NCI-H187 treated with DMSO at 0.1 percent for 48 hours (cell line): Measurements from ENCODE around the gene ING2.
A peak's percentile ranks its signal among the peaks of the same experiment; 100 is the strongest.
"Not testable (repeated sequence)": the region's sequence is repeated elsewhere in the genome, so short reads cannot be mapped to it uniquely, and the experiment has no call there.

Experiments
- DNase-seq: peaks from one replicate; lab custom pipeline; 2025; lab: John Stamatoyannopoulos, UW

ING2 gene, protein sequence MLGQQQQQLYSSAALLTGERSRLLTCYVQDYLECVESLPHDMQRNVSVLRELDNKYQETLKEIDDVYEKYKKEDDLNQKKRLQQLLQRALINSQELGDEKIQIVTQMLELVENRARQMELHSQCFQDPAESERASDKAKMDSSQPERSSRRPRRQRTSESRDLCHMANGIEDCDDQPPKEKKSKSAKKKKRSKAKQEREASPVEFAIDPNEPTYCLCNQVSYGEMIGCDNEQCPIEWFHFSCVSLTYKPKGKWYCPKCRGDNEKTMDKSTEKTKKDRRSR

DNA sequence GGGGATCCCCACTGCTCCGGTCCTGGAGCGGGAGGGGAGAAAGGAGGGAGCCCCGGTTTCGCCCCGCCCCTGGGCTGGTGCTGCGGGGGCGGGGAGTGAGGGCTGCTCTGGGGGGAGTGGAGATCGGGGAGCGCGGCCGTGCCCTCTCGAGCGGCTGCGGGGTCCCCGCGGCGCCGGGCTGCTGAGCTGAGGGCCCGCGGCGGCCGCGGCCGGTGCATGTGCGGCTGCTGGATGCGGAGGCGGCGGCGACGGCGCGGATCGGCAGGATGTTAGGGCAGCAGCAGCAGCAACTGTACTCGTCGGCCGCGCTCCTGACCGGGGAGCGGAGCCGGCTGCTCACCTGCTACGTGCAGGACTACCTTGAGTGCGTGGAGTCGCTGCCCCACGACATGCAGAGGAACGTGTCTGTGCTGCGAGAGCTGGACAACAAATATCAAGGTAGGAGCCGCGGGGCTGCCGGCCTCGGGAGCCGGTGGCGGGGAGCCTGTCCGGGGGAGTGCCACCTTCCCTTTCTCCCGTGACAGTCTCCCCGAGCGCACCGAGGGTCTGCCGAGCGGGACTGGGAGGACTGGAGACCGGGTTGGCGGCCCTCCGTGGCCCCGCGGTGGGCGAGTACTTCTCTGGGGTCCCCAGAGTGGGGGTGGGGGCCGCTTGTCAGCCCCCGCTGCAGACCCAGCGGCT is at the start of gene ING2:
ING2 (plus strand) TSS at position 129 of the 681 bp plus-strand sequence; CDS start at position 267, 138 bp downstream.
- no peak for DNase-seq

DNA sequence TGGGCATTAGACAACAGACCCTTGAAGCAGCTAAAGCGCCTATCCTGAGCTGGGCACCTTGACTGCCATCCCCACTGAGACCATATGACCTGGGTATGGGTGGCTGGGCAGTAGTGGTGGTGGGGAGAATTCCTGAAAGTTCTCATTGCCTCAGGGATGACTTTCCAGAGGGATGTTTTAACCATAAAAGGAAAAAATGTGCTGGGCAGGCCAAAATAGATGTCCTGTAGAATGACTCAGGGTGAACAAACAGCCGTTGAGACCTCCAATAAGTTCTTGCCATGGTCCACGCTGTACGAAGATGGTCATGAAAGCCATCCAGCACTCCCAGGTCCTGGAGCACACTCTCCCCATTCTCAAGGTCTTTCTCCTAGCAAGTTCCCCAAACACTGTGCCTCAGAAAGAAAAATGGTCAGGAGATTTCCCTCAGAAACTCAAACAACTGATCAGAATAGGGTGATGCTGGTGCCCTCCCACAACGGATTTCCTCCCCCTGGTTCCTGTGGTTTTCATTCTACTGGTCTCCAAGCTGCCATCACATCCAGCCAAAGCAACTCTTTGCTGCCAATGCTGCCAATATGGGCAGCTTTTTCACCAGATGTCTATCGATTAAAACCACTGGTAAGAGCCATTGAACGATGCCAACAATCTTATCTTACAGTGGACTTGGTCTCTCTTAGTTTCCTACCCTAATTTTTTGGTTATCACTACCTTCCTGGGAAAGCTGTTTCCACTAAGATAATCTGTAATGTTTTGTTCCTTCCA is 49.2 kb upstream of the ING2 start:
- DNase-seq = no peak

DNA sequence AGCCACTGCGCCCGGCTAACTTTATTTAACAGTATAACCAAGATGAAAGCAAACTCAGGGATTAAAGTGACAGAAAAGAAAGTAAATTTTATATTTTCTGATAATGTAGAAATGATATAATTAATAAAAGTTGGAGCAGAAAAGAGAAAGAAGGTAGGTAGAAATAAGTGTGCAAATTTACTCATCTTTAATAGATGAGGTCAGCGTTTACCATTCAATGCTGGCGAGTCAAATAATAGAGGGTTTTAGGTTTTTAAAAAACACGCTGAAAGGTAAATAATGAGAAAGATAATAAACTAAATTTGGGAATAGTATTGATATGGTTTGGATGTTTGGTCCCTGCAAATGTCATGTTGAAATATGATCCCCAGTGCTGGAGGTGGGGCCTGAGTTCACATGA is 46.9 kb upstream of the ING2 start:
- no peak for DNase-seq

DNA sequence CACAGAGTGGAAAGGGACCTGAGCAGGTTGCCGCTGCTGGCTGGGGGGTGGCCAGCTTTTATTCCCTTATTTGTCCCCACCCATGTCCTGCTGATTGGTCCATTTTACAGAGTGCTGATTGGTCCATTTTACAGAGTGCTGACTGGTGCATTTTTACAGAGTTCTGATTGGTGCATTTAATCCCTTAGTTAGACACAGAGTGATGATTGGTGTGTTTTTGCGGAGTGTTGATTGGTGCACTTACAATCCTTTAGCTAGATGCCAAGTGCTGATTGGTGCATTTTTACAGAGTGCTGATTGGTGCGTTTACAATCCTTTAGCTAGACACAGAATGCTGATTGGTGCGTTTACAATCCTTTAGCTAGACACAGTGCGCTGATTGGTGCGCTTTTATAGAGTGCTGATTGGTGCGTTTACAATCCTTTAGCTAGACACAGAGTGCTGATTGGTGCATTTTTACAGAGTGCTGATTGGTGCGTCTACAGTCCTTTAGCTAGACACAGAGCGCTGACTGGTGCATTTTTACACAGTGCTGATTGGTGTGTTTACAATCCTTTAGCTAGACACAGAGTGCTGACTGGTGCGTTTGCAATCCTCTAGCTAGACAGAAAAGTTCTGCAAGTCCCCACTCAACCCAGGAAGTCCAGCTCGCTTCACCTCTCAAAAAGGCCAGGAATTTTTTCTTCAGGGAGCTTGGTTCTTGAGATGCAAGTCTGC is 40.8 kb upstream of the ING2 start:
- DNase-seq = not testable (repeated sequence)

DNA sequence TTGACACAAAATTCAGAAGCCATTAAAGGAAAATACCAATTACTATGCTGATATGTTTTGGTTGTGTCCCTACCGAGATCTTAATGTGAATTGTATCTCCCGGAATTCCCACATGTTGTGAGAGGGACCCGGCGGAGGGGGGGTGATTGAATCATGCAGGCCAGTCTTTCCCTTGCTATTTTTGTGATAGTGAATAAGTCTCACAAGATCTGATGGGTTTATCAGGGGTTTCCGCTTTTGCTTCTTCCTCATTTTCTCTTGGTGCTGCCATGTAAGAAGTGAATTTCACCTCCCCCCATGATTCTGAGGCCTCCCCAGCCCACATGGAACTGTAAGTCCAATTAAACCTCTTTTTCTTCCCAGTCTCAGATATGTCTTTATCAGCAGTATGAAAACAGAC is 39.0 kb upstream of the ING2 start:
- not testable (repeated sequence) for DNase-seq

DNA sequence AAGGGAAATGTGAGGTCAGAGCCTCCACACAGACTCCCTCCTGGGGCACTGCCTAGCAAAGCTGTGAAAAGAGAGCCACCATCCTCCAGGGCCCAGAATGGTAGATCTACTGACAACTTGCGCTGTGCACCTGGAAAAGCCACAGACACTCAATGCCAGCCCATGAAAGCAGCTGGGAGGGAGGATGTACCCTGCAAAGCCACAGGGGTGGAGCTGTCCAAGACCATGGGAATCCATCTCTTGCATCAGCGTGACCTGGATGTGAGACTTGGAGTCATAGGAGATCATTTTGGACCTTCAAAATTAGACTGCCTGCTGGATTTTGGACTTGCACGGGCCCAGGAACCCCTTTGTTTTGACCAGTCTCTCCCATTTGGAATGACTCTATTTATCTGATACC is 37.6 kb upstream of the ING2 start:
- DNase-seq = no peak

DNA sequence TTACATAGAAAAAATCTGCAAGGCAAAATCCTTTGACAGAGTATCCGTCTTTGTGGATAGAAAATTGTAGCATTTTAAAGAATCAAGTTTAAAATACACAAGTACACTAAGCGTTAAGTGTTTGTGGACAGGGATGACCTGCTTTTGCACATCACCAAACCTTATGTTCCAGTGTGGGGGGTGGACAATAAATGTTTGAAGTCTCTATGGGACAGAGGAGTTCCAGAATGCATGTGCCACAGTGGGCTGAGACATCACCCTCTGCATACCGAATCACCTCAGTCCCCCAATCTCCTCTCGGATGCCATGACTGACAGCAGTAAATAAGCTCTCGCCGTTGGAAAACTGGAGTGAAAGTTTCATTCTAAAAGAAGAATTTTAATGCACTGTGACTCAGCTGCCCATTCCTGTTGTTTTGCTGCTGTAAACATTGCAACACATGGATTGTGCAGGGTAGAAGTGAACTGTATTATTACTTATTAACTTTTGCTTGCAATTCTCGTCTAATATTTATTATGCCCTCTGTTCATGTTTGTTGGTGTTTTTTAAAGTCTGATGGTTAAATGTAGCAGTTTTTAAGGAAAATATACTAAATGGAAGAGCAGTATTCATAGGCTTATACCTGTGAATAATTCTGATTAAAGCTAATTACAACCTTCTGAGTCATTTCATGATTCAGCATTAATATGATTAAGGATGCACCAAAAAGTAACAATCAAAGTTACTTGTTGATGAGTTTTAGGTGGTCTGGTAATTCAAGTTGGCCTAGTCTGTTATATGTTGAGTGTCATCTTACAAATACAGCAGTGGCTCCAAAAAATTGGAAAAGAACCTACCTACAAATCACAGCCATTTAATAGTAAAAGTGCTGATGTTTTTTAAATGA is 36.4 kb upstream of the ING2 start:
- no peak for DNase-seq

DNA sequence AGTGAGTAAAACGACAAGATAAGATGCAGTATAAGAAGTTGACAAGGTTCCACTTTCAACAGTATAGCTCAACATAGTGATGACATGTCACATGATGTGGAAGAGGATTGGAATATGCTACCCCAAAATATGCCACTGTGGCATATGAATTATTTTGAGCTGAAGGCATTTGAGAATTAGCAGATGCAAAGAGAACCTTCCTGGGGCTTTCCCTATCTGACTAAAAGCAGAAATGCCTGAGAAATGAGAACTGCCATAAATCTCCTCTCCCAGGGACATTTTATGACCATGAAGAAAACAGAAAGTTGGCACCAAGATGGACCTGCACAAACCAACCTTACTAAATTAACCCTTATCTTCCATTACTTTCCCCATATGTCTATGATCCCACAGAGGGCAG is 35.6 kb upstream of the ING2 start:
- no peak for DNase-seq

DNA sequence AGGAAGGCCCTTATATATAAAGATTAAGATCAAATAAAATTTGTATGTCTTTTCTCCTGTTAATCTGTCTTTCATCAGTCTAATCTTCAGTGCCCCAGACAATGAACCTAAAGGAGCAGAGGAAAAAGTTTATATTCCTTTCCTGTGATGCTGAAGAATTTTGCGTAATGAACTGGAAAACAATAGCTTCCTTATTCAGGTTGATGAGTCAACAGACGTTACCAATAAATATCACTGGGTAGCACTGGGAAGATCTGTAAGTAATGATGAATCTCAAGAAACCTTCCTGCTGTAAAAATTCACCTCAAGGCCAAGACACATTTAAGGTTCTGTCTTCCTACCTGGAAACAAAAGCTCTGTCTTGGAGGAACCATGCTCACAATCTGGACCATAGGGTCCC is 34.9 kb upstream of the ING2 start:
- no peak for DNase-seq

DNA sequence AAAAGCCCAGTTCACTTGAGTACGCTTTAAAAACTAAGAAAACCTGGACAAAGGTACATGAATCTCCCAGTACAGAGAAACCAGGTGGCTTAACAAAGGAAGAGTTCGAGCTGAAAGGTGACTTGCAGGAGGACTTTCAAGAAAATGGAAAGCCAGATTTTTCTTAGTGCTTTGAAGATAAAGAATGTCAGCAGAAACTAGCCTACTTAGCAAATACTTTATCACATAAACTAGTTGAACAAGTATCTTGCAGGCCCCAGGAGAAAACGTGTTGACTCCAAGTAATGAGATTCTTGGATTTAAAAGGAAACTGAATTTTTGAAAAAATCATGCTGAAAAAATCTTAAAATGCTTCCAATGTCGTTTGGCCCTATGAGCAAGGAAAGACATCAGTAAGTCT is 34.0 kb upstream of the ING2 start:
- DNase-seq = no peak

DNA sequence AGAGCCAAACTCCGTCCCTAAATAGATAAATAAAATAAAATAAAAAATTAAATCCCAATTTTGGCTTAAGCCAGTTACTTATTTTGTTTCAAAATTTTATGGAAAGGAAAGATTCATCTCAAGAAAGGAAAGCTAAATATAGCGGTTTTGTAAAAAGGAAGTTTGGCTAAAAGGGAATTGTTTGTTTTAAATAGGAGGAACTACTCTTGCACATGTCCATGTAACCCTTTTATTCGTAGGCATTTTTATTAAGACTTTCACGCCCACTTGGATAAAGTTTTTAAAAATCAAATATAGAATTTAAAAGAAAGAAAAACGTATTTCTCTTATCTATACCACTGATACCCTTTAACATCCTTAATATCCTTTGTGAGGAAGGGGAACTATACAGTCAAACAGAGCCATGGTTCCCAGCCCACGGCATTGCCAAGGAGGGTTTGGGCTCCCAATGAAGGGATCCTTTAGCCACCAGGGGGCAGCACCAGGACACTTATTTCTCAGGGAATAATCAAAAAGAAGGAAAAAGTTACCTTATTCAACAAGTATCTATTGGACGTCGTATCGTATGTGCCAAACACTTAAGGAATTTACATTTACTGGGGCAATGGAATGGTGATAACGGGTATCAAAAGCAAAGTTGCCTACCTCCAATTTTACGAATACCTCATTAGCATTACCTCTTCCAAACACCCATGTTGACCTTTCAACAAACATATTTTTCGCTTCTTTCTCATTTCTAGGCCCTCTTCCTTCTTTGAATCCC is 32.7 kb upstream of the ING2 start:
- DNase-seq = peak; percentile 1

DNA sequence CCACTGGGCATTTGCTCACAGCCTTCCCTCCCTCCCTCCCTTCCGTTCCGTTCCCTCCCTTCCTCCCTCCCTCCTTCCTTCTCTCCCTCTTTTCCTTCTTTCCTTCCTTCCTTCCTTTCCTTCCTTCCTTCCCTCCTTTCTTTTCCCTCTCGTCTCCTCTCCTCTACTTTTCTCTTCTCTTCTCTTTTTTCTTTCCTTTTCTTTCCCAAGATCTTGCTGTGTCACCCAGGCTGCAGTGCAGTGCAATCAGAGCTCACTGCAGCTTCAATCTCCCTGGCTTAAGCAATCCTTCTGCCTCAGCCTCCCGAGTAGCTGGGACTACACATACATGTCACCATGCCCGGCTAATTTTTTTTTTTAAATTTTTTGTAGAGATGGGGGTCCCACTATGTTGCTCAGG is 26.7 kb upstream of the ING2 start:
- no peak for DNase-seq

DNA sequence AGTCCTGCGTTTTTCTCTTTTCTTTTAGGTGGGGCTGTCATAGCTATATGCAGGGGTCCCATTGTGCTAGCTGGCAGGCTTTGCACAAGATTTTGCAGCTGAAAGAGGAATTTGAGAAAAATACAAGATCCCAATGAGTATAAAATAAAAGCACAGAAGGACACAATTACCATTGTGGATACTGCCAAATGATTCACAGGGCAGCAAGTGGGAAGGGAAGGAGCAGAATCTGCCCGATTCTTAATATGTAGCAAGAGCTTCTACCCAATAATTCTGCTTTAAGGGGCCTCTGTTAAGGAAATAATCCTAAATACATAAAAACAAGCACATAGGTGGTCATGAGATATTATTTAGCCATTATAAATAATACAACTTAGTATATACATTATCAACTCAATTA is 25.9 kb upstream of the ING2 start:
- no peak for DNase-seq

DNA sequence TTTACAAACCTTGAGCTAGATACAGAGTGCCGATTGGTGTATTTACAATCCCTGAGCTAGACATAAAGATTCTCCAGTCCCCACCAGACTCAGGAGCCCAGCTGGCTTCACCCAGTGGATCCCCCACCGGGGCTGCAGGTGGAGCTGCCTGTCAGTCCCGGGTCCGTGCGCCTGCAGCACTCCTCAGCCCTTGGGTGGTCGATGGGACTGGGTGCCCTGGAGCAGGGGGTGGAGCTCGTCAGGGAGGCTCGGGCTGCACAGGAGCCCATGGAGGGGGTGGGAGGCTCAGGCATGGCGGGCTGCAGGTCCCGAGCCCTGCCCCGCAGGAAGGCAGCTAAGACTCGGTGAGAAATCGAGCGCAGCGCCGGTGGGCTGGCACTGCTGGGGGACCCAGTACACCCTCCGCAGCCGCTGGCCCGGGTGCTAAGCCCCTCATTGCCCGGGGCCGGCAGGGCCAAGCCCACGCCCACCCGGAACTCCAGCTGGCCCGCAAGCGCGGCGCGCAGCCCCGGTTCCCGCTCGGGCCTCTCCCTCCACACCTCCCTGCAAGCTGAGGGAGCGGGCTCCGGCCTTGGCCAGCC is 22.3 kb upstream of the ING2 start:
- not testable (repeated sequence) for DNase-seq

DNA sequence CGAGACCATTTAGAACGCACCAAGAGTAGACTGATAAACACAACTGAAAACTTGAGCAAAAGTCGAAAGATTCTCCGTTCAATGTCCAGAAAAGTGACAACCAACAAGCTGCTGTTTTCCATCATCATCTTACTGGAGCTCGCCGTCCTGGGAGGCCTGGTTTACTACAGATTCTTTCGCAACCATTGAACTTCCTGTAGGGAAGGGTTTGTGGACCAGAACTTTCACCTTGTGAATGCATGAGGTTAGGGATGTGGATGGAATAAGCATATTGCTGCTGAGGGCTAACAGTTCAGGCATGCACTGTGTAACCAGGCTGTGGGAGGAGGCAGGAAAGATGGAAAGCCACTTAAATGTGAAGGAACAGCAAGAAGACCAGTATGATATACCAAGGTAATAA is 20.9 kb upstream of the ING2 start:
- no peak for DNase-seq

DNA sequence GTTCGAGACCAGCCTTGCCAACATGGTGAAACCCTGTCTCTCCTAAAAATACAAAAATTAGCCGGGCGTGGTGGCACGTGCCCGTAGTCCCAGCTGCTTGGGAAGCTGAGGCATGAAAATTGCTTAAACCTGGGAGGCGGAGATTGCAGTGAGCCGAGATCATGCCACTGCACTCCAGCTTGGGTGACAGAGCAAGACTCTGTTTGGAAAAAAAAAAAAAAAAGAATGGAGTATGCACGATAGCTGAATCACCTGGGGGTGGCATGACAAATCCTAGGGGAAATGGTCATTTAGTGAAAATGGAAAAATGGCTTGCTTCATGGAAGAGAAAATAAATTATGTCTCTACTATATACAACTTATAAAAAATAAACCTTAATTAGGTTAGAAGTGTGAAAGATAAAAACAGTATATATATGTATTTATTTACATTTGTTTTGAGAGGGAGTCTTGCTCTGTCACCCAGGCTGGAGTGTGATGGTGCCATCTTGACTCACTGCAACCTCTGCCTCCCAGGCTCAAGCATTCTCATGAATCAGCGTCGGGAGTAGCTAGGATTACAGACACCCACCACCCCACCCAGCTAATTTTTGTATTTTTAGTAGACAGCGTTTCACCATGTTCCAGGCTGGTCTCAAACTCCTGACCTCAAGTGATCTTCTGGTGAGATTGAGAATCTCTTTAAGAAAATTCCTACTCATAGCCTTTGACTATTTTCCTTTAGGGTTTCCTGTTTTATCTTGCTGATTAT is 19.3 kb upstream of the ING2 start:
- DNase-seq = no peak

DNA sequence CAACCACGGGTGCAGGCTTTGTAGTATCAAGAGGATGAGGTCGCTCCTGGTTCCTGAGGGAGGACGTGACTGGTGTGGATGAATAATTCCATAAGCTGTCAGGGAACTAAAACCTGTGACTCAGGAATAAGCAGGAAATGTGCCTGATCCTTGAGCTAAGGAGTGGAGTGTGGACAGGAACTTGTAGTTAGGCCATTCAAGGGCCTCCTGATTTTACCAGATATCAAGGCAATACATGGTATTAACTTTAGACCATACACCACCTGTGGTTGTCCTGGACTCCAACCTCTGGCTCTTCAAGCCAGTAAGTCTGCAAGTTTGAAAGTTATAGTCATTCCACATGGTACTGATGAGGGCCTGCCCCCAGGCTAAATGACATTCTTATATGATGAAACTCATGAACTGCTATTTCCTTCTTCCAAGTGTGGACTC is 12.1 kb upstream of the ING2 start:
- DNase-seq = no peak

DNA sequence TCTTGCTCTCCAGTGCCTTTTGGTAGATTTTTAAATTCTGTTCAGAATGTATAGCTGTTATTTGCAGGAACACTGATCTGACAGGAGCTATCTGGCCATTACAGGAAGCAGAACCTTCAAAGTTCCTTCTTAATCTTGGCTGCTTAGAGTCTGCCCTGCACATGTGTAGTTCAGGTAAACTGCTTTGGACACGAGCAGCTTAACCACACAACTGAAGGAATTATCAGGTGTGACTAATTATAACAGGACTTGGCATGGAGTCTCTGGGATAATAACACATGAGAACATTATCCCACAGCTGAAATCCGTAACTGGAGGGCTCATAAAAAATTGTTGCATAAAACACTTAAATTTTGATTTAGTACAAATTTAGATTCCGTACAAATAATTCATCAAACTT is 11.6 kb upstream of the ING2 start:
- DNase-seq = no peak

DNA sequence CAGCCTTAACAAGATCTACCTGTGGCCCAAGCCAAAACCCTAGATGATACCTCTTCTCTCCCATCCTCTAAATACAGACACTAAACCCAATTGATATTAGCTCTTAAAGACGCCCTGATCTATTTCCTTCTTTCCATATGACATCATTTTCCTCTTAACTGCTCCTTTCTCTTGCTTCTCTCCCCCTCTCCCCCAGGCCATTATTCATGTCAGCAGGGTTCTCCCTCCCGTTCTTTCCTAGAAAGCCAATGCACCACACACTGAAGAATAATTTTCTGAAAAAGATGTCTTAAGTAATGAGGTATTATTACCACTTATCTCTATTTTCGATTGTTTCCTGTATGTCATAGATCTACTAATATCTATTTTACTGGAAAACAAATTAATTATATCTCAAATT is 9.7 kb upstream of the ING2 start:
- no peak for DNase-seq

DNA sequence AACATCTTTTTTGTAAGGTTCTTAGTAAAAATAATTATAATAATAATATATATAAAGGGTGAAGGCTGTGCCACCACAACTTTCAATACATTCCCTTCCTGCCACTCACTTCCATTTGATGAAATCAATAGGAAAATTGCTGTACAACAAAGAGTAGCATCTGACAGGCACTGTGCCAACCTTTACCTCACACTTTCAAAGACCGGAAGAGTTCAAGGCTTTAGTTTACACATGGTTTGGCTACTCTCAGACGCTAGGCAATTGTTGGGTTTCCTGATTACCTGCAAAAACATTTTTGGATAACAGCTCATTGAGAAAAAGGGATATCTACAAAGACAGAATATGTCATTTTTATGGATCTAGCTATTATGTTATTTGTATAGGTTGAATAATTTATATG is 5.5 kb upstream of the ING2 start:
- no peak for DNase-seq
